Stimulated activated CD4-positive, alpha-beta T cell treated with anti-CD3 and anti-CD28 coated beads, TNF-alpha, amount 100 ng/mL, for 1 hour (primary cell): Measurements from ENCODE around the gene MAP7D1.
"Not testable (repeated sequence)": the region's sequence is repeated elsewhere in the genome, so short reads cannot be mapped to it uniquely, and the experiment has no call there.

Experiments
- DNase-seq, 3 donors: peaks; one replicate each; pipeline ENCODE4 v3.0.0-alpha.2; 2020; ENCODE audit warnings: low read depth in 3 of 3, low spot score in 1 of 3

Gene MAP7D1

GRCh38 chr1:36166938-36167905 is 11.3 kb downstream of the MAP7D1 start:
- DNase-seq, result no peak

DNA sequence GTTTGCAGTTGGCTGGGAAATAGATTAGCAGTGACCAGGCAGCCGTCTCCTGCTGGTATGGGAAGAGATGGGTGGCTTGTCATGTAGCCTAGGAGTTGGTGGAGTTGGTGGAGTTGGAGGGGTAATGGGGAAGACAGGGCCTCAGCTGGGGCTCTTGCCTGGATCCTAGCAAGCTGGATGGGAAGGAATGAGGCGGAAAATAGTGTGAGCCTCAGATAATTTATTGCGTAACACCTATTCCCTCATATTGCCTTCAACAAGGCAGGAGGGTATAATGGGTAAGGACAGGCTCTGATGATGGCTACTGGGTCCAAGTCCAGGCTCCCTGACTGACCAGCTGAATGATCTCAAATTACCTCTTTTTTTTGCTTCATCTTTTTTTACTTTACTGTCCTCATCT is 12.6 kb downstream of the MAP7D1 start:
- DNase-seq, result no peak

DNA sequence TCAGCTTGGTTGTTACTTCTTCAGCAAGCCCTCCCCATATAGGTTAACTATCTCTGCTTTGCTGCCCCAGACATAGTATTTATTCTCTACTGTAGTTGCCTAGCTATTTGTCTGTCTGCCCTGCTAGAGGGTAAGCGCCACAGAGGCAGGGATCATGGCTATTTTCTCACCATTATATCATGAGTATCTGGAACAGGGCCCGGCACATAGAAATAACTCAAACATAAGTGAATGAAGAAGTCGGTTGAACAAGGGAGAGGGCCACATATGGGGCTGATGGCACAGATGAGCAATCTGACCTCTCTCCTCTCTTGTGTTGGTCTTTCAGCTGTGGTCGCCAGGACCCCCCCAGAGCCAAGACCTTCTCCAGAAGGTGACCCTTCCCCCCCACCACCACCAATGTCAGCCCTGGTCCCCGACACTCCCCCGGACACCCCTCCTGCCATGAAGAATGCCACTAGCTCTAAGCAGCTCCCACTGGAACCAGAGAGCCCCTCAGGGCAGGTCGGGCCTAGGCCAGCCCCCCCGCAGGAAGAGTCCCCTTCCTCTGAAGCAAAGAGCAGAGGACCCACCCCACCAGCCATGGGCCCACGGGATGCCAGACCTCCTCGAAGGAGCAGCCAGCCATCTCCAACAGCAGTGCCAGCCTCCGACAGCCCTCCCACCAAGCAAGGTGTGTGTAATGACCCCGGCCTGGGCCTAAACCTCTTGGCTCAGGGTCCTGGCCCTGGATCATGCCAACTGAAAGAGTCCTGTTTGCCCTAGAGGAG is 14.9 kb downstream of the MAP7D1 start:
- DNase-seq, result no peak

DNA sequence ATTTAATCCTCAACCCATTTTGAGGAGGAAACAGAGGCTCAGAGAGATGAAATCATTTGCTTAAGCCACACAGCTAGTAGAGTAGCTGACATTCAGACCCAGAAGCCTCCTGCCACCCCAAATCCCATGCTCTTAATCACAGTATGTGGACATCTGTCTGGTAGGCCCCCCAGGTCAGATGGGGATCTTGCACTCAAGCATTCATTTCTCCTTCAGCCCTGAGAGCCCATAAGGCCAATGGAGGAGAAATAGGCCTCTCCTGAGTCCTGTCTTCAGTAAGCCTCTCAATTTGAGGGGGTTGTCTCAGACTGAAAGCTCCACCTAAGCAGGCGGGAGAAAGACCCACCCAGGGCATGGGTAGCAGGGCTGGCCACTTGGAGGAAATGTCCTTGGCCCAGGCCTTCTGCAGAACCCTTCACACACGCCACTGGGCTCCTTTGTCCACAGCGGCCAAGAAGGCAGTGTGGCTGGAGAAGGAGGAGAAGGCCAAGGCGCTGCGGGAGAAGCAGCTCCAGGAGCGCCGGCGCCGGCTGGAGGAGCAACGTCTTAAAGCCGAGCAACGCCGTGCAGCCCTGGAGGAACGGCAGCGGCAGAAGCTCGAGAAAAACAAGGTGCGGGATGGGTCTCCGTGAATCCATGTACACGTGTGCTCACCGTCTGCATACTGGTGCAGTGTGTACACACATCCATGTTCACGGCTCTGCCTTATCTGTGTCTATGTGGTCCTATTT is 16.2 kb downstream of the MAP7D1 start:
- DNase-seq, result no peak

GRCh38 chr1:36172983-36173382 is 17.0 kb downstream of the MAP7D1 start:
- no peak for DNase-seq

GRCh38 chr1:36174713-36175112 is 18.8 kb downstream of the MAP7D1 start:
- DNase-seq, result no peak

DNA sequence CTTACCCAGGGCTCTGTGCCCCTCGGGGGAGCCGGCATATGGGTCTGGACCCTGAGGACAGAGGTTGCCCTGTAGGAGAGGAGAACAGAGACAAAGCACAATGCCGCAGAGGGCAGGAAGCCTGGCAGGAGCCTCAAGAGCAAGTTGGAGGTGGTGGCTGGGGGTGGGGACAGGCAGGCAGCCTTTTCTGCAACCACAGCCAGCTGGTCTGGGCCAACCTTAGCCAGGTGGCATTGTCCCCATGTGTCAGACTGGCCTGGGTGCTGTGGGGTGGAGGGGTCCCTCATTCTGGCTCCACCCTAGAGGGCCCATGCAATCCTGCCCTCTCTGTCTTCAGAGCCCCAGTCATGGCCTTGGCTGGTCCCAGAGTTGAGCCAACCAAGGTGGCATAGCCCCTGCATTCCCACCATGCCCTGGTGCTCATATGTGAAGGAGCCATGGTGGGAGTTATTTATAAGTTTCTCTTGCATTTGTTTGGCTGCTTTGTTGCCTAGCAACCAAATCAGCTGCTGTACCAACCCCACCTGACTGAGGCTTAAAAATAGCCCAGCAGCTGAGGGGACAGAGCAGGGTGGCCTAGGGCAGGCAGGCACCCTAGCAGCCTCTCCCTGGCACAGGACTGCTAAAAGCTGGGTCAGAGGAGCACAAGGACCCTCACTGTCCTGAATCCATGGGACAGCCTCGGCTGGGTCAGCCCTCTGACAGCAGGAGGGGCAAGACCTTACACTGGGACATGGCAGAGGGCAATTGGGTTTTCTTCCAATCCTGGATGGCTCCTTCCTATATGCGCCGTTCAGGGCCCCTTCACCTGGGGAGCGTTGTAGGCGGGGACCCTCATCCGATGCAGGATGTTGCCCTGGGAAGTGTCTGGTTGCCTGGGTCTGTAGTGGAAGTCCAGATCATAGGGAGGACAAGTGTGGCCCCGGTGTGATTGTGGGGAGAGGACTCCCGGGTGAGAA is 19.5 kb downstream of the MAP7D1 start:
- no peak for DNase-seq

GRCh38 chr1:36176106-36176949 is 20.4 kb downstream of the MAP7D1 start:
- DNase-seq, result no peak

- no peak for DNase-seq
Measured at GRCh38 chr1:36177589-36178431, 21.9 kb downstream of the MAP7D1 start.

GRCh38 chr1:36178471-36179219 is 22.7 kb downstream of the MAP7D1 start:
- DNase-seq, result no peak

DNA sequence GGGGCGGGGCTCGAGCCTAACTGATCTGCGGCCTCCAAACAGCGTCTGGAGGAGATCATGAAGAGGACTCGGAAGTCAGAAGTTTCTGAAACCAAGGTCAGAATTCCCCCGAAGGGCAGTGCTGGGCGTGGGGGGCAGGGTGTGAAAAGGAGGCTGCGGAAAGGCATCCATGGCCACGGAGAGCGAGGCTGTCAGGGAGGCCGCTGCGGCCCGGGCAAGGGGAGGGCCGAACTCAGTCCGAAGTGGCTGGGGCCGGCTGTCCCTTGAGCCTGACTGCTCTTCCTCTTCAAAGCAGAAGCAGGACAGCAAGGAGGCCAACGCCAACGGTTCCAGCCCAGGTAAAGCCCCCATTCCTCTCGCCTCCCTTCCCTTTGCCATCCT is 23.2 kb downstream of the MAP7D1 start:
- DNase-seq, result no peak

- no peak for DNase-seq
Measured at GRCh38 chr1:36182734-36183133, 26.8 kb downstream of the MAP7D1 start.

DNA sequence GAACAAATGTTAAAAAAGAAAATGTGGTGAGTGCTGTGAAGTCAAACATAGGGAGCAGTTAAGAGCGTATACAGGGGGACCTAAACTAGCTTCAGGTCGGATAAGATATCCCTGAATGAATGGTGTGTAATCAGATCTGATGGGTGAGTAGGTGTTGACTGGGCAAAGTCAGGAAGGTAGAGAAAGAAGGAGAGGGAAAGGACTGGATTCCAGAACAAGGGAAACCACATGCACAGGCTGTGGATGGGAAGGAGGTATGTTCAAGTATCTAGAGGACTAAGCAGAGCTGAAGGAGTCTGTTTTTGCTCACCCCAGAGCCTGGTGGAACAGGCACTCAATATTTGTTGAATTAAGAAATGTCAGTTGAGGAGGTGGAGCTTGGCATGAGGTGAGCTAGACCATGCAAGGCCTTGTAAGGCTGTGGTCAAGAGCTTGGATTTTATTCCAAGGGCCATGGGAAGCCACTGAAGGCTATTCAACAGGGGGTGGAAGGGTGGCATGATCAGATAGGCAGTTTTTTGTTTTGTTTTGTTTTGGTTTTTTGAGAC is 27.4 kb downstream of the MAP7D1 start:
- no peak for DNase-seq

DNA sequence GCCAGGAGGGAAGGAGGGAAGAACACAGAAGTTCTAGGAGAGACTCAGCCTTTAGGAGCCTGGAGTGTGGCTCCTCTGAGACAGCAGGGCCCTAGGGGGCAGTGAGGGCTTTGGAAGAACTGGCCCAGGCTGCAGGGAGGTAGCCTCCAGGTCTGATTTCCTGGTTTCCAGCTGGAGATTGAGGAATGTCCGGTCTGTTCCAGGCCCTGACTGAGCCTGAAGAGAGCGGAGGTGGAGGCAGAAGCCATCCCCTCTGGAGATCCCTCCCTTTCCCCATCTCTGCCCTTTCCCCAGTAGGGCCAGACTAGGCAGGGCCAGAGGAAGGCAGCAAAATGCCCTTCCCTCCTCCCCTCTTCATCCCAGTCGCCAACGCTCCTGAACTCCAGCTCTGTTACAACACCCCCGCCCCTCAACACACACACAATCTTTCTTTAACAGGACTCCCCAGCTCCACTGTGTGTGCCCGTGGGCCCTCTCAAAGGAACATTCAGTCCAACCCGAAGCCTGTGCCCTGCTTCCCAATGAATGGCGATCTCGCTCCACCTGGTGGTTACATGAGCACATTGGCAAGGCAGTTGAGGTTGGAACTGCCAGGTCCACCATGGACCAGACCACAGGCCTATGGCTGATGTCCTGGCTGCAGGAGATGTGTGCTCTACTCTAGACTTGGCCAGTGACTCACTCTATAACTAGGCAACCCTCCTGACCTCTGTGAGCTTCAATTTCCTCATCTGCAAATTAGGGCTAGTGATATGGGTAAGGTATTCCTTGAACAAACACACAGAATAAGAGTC is 32.0 kb downstream of the MAP7D1 start:
- DNase-seq, result peak; percentile 53 to 66 (median 56)

GRCh38 chr1:36196805-36197204 is 40.8 kb downstream of the MAP7D1 start:
- DNase-seq, result not testable (repeated sequence)

GRCh38 chr1:36198641-36199040 is 42.7 kb downstream of the MAP7D1 start:
- no peak for DNase-seq
